Effector CD8-positive, alpha-beta T cell (primary cell): ENCODE data around the gene PPP2R5A.

Experiments used
- DNase-seq: peaks from one replicate; lab custom pipeline; 2025; lab: John Stamatoyannopoulos, UW
- total RNA-seq, 4 experiments: gene quantifications; one replicate each; lab custom pipeline; 2026; lab: John Stamatoyannopoulos, UW

The PPP2R5A gene
- 122 to 152 (median 139) reads per million in 4 experiments for total RNA-seq

GRCh38 chr1:212284744-212285684 is at the start of gene PPP2R5A:
TSS of gene PPP2R5A (plus strand) at chr1:212285410. CDS start at chr1:212286111, 701 bp downstream.
- DNase-seq: peak; percentile 97

DNA sequence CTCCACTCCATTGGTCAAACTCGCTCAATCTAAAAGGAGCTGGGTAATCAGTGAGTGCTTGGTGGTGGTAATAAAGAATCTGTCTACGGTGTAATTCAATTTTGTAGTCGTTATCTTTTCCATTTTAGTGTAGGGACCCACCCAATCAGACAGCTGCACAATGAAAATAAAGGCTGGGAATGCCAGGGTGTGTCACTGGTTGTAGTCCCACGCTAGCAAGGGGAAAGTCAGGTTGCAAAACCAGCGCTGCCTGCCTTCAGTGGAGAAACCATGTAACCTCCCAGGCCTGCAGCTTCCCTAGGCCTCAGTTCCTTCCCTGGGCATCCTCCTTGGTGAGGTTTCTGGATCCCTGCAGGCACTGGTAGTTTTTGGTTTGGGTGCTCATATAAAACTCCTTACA is 49.4 kb upstream of the PPP2R5A start:
- DNase-seq: no peak

- DNase-seq: no peak
These were observed 48.5 kb upstream of the PPP2R5A start for GRCh38 chr1:212236664-212237220.

GRCh38 chr1:212237651-212238050 is 47.6 kb upstream of the PPP2R5A start:
- DNase-seq: no peak

- DNase-seq: no peak
These were observed 46.7 kb upstream of the PPP2R5A start for GRCh38 chr1:212238552-212238951.

DNA sequence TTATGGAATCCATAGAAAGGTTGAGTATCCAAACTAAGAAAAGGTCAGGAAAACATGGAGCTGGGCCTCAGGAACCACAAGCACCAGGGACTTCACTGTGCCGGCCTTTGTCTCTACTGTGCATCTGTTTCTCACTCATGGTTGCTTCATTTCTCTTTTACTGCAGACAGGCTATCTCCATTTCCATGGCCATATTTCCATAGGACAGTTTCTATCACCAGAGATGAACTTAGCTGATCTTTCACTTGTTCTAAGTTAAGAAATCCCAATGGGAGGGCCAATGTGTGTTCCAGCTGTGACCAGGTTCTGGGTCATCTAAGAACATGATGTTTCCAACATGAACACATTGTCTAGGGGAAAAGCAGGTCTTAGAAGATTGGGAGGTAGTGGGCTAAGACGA is 43.7 kb upstream of the PPP2R5A start:
- DNase-seq: no peak

GRCh38 chr1:212241957-212242287 is 43.3 kb upstream of the PPP2R5A start:
- no peak for DNase-seq

GRCh38 chr1:212242288-212242984 is 42.8 kb upstream of the PPP2R5A start:
- DNase-seq: no peak

- DNase-seq: no peak
These were observed 42.3 kb upstream of the PPP2R5A start for GRCh38 chr1:212242985-212243308.

- no peak for DNase-seq
These were observed 40.8 kb upstream of the PPP2R5A start for GRCh38 chr1:212244441-212244840.

GRCh38 chr1:212247179-212247721 is 38.0 kb upstream of the PPP2R5A start:
- no peak for DNase-seq

- no peak for DNase-seq
These were observed 37.2 kb upstream of the PPP2R5A start for GRCh38 chr1:212247988-212248387.

DNA sequence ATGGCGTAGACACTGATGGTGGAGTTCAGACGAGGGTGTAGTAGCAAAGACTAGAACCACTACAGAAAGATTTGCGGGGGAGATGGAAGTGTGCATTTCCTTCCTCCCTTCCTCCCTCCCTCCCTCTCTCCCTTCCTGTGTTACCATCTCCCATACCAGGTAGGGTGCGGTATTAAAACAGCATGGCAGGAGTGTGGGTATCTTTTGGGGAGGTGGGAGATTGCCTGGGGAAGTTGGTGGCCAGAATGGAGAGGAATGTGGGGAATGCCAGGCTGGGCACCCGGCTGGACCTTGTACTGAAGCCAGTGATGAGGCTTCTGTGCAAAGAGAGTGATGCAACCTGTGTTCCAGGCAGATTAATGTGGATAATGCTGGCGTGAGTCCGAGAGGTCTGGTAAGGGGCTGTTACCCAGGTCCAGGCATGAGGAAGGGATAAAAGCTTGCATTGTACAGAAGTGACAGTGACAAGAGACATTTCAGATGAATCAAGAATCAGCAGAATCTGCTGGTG is 30.3 kb upstream of the PPP2R5A start:
- no peak for DNase-seq

GRCh38 chr1:212255705-212256307 is 29.4 kb upstream of the PPP2R5A start:
- no peak for DNase-seq

DNA sequence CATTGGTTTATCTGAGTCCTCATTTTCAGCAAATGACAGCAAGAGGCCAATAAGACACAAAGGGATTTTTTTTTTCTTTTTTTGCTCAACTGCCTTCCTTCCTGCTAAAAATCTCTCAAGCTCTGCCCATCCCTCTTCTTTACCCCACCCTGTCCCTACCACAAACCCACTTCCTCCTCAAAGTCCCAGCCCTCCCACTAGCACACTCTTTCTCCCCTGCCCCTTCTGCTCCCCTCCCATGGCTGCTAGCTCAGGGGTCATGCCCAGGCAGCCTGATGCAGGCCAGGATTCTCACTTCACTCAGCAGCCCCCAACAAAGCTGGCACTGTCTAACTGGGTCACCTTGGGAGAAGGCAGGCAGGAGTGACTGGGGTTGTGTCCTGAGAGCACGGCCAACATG is 28.8 kb upstream of the PPP2R5A start:
- no peak for DNase-seq

DNA sequence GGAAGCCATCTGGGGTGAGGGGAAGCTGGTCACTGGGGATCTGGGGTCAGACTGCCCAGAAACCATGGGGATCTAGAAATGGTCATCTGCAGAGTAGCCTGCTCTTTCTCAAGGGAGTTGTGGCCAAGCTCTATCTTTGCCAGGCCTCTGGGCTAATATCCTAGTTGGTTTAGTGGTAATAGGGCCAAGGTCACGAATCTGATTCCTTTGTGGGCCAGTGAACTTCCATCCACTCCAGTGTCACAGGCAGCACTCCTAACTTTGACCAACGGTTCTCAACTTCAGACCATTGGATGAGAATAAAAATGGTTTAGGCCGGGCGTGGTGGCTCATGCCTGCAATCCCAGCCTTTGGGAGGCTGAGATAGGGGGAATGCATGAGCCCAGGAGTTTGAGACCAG is 28.1 kb upstream of the PPP2R5A start:
- DNase-seq: no peak

DNA sequence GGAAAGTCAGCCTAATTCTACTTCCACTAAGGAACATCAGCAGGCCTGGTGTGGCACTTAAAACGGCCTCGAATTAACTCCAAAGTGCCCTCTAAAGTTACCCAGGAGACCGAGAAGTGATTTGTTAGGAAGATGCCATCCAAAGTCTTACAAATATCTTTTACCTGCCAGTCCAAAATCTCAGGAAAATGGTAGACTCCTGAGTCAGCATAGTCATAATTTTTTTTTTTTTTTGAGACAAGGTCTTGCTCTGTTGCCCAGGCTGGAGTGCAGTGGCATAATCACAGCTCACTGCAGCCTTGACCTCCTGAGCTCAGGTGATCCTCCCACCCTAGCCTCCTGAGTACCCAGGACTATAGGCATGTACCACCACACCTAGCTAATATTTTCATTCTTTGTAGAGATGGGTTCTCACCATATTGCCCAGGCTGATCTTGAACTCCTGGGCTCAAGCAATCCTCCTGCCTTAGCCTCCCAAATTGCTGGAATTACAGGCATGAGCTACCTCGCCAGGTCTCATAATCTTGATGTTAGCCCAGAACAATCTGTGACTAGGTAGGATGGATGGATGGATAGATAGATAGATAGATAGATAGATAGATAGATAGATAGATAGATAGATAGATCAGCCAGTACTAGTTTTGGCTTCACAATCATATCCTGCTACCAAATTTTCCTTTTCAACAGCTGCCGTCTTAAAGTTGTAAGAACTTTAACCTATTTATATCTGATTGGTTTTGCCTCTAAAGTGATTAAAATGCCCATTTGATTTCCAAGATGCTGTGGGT is 25.3 kb upstream of the PPP2R5A start:
- no peak for DNase-seq

DNA sequence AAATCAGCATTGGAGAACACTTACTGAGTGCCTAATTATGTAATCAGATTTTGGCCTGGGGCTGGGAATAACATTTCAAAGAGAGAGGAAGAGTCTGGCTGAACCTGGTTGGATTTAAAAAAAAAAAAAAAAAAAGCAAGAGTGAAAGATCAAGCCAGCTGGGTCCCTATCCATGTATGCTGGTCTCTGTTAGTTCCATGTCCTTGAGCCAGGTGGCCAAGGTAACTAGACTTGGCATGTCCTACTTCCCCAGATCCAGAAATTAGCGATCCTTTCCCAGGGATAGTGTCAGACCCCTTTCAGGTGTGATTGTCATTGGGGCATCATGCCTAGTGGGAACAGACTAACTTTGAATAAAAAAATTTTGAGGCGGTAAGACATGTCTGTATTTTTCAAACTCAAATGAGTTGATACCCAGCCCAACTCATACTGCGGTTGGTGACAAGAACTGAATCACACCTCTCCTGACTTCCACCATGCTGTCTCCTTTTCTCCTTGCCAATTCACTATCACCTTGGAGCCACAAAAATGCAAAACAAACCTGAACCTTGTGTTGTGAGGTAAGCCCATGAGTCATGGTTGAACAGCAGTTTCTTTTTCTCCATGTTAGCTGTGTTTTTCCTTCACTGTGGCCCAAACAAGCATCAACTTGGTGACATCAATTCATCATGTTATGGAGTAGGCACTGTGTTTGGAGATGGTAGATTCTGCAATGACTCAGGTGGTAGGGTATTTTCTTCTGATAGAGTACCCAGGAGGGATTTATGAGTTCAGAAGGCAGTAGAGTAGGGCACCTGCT is 24.5 kb upstream of the PPP2R5A start:
- no peak for DNase-seq

GRCh38 chr1:212261361-212261929 is 23.8 kb upstream of the PPP2R5A start:
- DNase-seq: no peak

GRCh38 chr1:212267017-212267416 is 18.2 kb upstream of the PPP2R5A start:
- DNase-seq: no peak
